BLaER1 (cell line): ENCODE results near the gene SPOP.

Experiments used
- H3K27ac ChIP-seq: shearing (Covaris generic); formaldehyde crosslinking; 2 replicates; pipeline ENCODE4 v1.8.1; 2022
- H3K27me3 ChIP-seq: shearing (Covaris generic); formaldehyde crosslinking; 2 replicates; pipeline ENCODE4 v1.8.1; 2022
- H3K36me3 ChIP-seq: shearing (Covaris generic); formaldehyde crosslinking; 2 replicates; pipeline ENCODE4 v1.8.1; 2022
- H3K4me1 ChIP-seq: shearing (Covaris generic); formaldehyde crosslinking; 2 replicates; pipeline ENCODE4 v1.8.1; 2022
- H3K4me2 ChIP-seq: shearing (Covaris generic); formaldehyde crosslinking; 2 replicates; pipeline ENCODE4 v1.8.1; 2022
- H3K4me3 ChIP-seq: shearing (Covaris generic); formaldehyde crosslinking; 2 replicates; pipeline ENCODE4 v1.8.1; 2022
- H3K9ac ChIP-seq: shearing (Covaris generic); formaldehyde crosslinking; 2 replicates; pipeline ENCODE4 v1.8.1; 2022
- H3K9me3 ChIP-seq: shearing (Covaris generic); formaldehyde crosslinking; 2 replicates; pipeline ENCODE4 v1.8.1; 2022
- H4K20me1 ChIP-seq: shearing (Covaris generic); formaldehyde crosslinking; 2 replicates; pipeline ENCODE4 v1.8.1; 2022
- Cebpa-rat ChIP-seq: shearing (Covaris generic); IDR thresholded peaks from 2 replicates; pipeline ENCODE4 v1.8.1; 2022

Gene SPOP

DNA sequence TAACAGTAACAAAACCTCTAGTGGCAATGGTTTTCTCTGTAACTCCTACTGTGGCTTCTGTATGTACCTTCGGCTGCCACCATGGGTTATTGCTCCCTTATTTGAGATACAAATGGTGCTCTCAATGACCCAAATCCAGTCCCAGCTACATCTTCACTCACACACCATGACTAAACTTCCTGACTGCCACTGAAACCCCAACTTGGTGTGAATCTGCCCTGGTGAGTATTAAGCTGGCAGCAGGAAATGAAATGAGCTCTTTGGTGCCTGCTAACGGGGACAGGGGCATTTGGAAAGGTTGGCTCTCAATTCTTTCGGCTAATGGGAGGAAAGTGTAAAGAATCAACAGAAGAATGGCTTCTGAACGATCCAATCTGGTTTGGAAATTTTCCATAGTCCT lies 37.3 kb upstream of the SPOP start:
- Histone ChIP-seq H3K4me2 (peak overlapping the region; percentile 43), H3K36me3 (peaks cover 97% of the 10 kb centered on the region), H3K9ac (no peak overlapping the region; the same call in 1 of the 2 replicates), H3K9me3 (no peaks in the 10 kb centered on the region), H3K27ac (peak overlapping the region; percentile 51), H3K27me3 (no peaks in the 10 kb centered on the region), H3K4me3 (no peak overlapping the region), H4K20me1 (no peaks in the 10 kb centered on the region), H3K4me1 (peaks cover 53% of the 10 kb centered on the region)
- TF ChIP-seq Cebpa-rat, result no peak

DNA sequence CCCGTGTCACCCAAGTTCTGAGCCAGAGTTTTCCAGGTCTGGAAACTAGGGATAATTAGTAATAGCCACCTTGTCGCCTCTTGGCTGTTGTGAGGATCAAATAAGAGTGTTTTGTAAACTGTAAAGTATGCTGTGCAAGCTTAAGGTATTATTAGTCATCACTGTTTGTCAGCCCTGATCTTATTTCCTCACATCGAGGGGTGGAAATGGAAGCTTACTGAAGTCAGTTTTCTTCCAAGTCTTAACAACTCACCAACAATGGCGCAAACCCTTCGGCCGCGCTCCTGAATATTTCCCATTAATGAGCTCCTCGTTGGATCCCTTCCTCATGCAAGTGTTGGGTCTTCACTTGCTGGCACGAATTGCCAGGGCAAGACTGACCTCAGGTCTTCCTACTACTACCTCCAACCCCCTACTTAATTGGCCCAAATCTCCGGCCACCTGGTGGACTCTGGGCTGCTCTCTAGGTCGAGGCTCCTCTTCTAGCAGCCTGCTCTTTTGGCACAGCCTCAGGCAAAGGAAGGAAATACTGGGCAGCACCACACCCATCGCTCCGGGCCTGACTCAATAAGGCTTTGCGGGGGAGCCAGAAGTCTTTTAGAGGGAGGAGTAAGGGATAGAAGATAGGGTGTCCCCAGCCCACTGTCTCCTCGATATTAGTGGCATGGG lies 30.8 kb upstream of the SPOP start:
- Histone ChIP-seq H3K4me2 (peak overlapping the region; percentile 38), H3K4me1 (peaks cover 72% of the 10 kb centered on the region), H3K4me3 (peak overlapping the region; percentile 99; the same call in 1 of the 2 replicates), H3K9me3 (no peaks in the 10 kb centered on the region), H3K36me3 (peaks cover 76% of the 10 kb centered on the region), H3K27ac (no peak overlapping the region), H3K27me3 (no peaks in the 10 kb centered on the region), H3K9ac (no peak overlapping the region), H4K20me1 (no peaks in the 10 kb centered on the region)
- TF ChIP-seq Cebpa-rat, result no peak

DNA sequence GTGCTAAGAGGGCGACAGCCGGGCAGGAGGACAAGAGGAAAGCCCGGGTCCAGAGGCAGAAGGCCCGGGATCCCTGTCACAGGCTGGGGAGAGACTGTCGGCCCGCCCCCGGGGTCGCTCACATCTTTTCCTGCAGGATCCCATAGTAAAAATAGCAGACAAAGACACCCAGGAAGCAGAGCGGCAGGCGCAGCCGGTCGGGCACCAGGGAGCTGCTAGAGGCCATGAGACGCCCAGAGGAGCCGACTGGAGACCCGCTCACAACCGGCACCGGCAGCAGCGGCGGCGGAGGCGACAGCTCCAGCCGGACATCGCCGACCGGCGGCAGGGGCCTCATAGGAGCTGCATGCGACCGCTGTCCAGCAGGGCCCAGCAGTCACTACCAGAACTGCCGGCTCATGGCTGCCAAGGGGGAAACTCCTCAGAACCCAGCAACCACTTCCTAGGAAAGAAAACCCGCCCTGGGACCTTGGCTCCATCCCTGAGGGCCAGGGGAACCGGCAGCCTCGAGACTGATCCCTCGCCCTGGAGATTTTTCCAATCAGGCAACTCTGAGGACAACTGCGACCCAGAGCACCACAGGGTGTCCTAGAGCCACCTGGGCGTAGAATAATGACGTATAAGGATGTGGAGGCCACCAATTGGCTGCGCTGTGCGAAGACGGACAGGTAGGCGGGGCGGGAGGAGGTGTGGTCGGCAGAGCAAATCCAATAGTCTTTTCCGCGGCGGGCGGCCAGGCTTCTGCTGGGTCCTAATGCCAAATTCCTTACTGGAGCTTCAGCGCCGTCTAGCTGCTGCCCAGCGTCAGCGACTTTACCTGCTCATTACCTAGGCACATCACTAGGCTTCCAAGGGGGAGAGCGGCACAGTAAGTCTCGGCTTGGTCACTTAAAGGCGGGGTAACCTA lies 30.0 kb upstream of the SPOP start, which contains the start of gene SLC35B1:
Gene SLC35B1 (minus strand): TSS at position 357 of the 907 bp plus-strand sequence. CDS start 131 bp downstream, at position 226.
- Histone ChIP-seq H3K4me2 (peak within 1 kb of the TSS; percentile 89), H3K9ac (peak within 1 kb of the TSS; percentile 99), H3K27ac (peak within 1 kb of the TSS; percentile 99), H3K27me3 (no peaks in the 10 kb centered on the region), H3K9me3 (no peaks in the 10 kb centered on the region), H3K36me3 (peaks cover 76% of the 10 kb centered on the region), H3K4me3 (peak within 1 kb of the TSS; percentile 99), H4K20me1 (no peaks in the 10 kb centered on the region), H3K4me1 (peaks cover 72% of the 10 kb centered on the region)
- no peak for TF ChIP-seq Cebpa-rat

DNA sequence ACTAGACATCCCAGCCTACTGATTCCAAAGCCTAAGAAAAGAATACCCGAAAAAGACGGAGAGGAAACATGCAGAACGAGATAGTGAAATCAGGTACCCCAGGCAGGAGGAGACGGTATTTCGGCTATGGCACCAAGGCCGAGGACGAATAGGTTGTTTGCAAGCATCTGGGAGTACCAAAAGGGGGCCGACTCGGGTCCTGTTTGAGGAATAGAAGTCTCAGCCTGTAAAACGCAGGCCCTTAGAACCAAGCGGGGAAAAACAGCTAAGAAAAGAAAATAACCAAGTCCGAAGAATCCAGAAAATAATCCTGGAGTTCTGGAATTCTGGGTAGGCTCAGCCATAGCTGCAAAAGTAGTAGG lies 29.3 kb upstream of the SPOP start:
- H3K36me3 ChIP-seq, result peaks cover 76% of the 10 kb centered on the region
- TF ChIP-seq Cebpa-rat, result no peak
- peak overlapping the region; percentile 89 for H3K4me2 ChIP-seq
- no peaks in the 10 kb centered on the region for H3K9me3 ChIP-seq
- peaks cover 68% of the 10 kb centered on the region for H3K4me1 ChIP-seq
- H3K27ac ChIP-seq, result peak overlapping the region; percentile 99
- peak overlapping the region; percentile 99 for H3K9ac ChIP-seq
- H3K4me3 ChIP-seq, result peak overlapping the region; percentile 99
- H3K27me3 ChIP-seq, result no peaks in the 10 kb centered on the region
- H4K20me1 ChIP-seq, result no peaks in the 10 kb centered on the region

DNA sequence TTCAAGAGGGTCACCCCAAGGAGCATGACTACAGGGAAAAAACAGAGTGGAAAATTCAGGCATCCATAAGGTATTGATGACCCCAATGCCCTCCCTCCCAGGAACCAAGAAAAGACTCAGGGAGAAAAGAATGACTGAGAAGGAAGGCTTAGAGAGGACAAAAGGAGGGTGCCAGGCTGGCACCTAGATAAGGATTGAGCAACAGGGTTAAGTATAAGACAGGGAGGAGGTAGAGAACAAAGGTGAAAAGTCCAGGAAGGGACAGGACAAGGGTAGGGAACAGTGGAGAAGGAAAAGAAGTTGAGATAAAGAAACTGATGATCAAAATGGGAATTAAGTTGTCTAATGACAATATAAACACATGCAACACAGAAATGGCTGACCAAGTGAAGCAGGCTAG lies 27.4 kb upstream of the SPOP start:
- Histone ChIP-seq H3K4me1 (peaks cover 68% of the 10 kb centered on the region), H3K9ac (peak overlapping the region; percentile 31; the same call in 1 of the 2 replicates), H3K9me3 (no peaks in the 10 kb centered on the region), H3K4me3 (no peak overlapping the region), H3K27me3 (no peaks in the 10 kb centered on the region), H3K4me2 (peak overlapping the region; percentile 89; the same call in 1 of the 2 replicates), H3K36me3 (peaks cover 74% of the 10 kb centered on the region), H3K27ac (no peak overlapping the region), H4K20me1 (no peaks in the 10 kb centered on the region)
- TF ChIP-seq Cebpa-rat, result no peak

DNA sequence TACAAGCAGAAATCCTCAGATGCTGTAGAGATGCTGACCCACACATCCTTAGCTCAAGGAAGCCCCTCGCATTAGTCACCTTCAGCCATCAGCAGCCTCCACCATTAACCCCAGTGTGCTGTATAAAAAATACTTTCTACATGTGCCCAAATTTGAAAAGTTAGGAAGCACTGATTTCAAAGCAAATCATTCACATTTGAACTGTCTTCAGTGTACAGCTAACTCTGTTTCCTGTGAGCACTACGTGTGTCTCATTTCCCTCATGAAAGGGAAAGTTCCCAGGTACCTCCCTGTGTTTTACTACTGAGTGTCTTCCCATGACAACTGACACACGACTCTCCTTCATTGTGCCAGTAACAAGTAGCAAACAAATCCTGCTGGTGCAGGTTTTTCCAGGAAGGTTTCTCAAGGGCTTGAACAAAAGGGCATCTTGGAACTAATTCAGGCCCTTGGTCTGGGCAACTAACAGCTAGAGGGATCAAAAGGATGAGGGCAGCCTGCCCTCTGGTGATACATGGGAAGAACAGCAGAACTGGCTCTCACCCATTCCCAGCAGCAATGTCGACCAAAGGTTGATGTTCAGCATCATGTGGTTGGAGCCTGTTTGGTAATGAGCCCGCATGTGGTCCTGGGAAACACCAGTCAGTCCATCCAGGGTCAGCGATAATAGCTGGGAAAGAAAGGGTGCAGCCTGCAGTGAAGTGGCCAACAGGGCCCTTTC lies 25.8 kb upstream of the SPOP start:
- no peaks in the 10 kb centered on the region for H3K9me3 ChIP-seq
- no peak for TF ChIP-seq Cebpa-rat
- peaks cover 59% of the 10 kb centered on the region for H3K36me3 ChIP-seq
- H3K27me3 ChIP-seq, result no peaks in the 10 kb centered on the region
- no peak overlapping the region for H3K27ac ChIP-seq
- H3K4me2 ChIP-seq, result peak overlapping the region; percentile 10; the same call in 1 of the 2 replicates
- peaks cover 68% of the 10 kb centered on the region for H3K4me1 ChIP-seq
- H4K20me1 ChIP-seq, result no peaks in the 10 kb centered on the region
- no peak overlapping the region for H3K4me3 ChIP-seq
- no peak overlapping the region for H3K9ac ChIP-seq

DNA sequence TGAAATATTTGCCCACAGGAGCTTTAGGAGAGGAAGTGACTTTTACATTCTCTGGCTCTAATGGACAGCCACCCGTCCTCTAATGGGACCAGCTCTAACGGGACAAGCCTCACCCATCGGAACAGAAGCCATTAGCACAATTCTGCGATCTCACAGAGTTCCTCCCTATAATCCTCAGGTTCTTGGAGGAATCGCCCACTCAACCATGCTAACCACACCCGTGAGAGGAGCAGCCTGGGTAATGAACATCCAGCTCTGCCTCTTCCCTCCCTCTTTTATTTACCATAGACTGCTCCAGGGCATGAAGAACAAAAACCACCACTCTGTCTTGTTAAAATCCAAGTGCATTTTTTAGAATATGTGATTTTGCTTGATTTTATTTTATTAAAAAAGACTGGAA lies 23.1 kb upstream of the SPOP start:
- Histone ChIP-seq H3K27ac (peak overlapping the region; percentile 94), H3K36me3 (peaks cover 51% of the 10 kb centered on the region), H3K4me3 (0 out of 2 replicates have a peak overlapping the region, but pooled peaks have one; percentile 17), H3K4me1 (peaks cover 79% of the 10 kb centered on the region), H3K9me3 (no peaks in the 10 kb centered on the region), H3K9ac (peak overlapping the region; percentile 73), H3K4me2 (peak overlapping the region; percentile 95), H3K27me3 (no peaks in the 10 kb centered on the region), H4K20me1 (no peaks in the 10 kb centered on the region)
- no peak for TF ChIP-seq Cebpa-rat

DNA sequence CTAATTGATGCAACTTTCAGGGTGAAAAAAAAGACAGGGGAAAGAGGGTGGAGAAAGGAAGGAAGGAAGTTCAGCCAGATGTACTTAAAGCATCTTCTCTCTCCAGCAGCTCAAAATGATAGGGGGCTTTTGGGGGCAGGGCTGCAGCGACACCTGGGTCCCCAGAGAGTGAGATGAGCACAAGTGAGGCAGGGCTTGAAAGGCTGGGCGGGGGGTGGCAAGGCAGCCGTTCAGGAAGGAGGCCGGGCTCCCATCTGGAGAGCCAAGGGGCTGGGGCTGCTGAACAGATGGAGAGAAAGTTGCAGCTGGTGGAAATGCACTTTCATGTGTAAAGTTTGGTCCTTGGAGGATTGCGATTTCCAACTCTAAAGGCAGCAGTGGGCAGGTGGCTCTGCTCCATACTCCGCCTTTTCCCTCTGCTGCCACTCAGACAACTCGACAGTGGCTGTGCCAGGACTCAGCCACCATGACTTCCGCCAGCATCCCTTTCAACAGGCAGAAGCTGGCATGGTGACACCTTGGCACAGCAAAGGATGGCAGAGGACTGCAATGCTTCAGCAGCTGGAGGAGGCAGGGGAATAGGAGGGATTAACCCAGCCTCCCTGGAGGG lies 22.2 kb upstream of the SPOP start:
- Histone ChIP-seq H3K4me3 (peak overlapping the region; percentile 40; the same call in 1 of the 2 replicates), H3K9me3 (no peaks in the 10 kb centered on the region), H4K20me1 (no peaks in the 10 kb centered on the region), H3K36me3 (peaks cover 42% of the 10 kb centered on the region), H3K27ac (peak overlapping the region; percentile 94), H3K27me3 (no peaks in the 10 kb centered on the region), H3K9ac (peak overlapping the region; percentile 73), H3K4me2 (peak overlapping the region; percentile 95), H3K4me1 (peaks cover 82% of the 10 kb centered on the region)
- TF ChIP-seq Cebpa-rat, result no peak

DNA sequence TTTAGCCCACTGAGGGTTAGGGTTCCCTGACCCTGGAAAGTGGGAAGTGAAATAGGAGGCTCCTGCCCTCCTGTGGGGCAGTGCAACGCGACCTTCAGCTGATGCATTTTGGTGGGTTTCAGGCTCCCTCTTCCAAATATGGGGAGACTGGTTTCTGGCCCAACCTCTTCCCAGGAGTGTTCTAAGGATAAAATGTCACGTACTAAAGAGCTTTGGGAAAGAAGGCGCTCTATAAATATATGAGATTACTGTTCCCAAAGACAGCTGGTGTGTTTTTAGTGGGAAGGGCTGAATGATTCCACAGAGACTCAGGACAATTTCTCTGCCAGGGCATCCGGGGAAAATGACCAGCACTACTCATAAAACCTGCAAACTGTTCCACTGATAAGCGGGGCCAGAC lies 20.1 kb upstream of the SPOP start:
- Histone ChIP-seq H3K4me3 (no peak overlapping the region), H3K9me3 (no peaks in the 10 kb centered on the region), H3K4me2 (peak overlapping the region; percentile 95), H3K27me3 (no peaks in the 10 kb centered on the region), H3K27ac (peak overlapping the region; percentile 94), H3K9ac (peak overlapping the region; percentile 12; the same call in 1 of the 2 replicates), H3K36me3 (peaks cover 22% of the 10 kb centered on the region), H3K4me1 (peaks cover 79% of the 10 kb centered on the region), H4K20me1 (no peaks in the 10 kb centered on the region)
- no peak for TF ChIP-seq Cebpa-rat
